ENCODE data around the gene SELENOV.
"Not testable (repeated sequence)": the region's sequence is repeated elsewhere in the genome, so short reads cannot be mapped to it uniquely, and the experiment has no call there.

SELENOV gene, protein sequence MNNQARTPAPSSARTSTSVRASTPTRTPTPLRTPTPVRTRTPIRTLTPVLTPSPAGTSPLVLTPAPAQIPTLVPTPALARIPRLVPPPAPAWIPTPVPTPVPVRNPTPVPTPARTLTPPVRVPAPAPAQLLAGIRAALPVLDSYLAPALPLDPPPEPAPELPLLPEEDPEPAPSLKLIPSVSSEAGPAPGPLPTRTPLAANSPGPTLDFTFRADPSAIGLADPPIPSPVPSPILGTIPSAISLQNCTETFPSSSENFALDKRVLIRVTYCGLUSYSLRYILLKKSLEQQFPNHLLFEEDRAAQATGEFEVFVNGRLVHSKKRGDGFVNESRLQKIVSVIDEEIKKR

DNA sequence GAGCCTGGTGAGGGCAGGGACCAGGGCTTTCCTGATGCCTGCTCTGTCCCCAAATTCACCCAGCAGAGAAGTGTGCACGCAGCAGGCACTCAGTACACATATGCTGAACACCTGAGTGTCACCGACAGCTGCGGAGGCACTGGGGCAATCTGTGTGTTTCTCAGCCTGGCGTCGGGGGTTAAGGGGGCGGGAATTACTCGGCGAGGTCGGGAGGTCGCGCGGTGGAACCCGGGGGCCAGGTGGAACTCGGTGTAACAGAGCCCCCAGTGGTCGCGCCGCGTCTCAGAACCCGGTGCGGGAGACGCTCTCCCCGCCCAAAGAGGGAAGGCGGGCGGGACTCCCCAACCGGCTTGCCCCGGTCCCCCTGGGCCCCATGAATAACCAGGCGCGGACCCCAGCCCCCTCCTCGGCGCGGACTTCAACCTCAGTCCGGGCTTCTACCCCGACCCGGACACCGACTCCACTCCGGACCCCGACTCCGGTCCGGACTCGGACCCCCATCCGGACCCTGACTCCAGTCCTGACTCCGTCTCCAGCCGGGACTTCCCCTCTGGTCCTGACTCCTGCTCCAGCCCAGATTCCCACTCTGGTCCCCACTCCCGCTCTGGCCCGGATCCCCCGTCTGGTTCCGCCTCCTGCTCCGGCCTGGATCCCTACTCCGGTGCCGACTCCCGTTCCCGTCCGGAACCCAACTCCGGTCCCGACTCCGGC lies at the start of gene SELENOV:
TSS of gene SELENOV (plus strand) at position 300 of the 711 bp plus-strand sequence. CDS start at position 374, 74 bp downstream.
- no peak for DNase-seq (ENCODE audit: low read depth)

DNA sequence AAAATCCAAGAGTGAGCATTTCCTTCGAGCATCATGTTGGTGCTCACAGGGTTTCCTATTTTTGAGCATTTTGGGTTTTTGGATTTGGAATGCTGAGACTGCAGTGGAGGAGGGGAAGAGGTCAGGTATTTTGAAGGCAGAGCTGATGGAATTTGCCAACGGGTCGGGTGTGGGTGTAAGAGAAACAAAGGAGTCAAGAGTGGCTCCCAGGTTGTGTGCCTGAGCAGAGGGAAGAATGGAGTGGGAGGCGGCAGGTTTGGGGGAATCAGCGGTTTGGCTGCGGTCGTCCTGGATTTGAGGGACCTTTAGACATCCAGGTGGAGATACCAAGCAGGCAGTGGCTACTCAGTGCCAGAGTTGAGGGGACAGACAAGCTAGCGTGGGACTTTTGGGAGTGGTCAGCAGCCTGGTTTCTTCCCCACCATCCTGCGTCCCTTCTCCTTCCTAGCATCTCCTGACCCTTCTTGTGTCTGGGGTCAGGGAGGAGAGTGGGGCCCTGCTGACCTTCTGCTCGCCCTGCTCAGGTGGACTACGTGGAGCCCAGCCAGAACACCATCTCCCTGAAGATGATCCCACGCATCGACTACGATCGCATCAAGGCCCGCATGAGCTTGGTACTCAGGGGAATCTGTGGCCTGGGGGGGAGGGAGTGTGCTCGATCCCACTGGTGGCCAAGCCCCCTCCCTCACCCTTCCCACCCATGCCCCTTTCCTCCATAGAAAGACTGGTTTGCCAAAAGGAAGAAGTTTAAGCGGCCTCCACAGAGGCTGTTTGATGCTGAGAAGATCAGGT lies 48.8 kb upstream of the SELENOV start:
- no peak for DNase-seq (ENCODE audit: low read depth)

DNA sequence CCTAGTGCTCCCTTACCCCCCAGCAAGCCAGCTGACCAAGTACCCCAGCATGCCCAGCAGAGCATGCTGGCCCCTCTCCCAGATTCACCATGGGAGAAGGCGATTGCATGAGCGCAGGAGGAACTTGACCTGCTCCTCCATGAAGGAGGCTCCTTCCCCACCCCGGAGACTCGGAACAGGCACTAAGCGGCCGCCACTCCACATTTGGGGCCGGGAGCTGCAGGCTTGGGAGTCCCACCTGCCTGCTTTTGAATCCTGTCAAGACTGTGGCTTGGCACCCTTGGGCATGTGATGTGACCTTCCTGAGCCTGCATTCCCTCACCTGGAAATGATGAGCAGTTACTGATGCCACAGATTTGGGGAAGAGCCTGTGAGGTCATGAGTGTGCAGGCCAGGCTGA lies 47.0 kb upstream of the SELENOV start:
- no peak for DNase-seq (ENCODE audit: low read depth)

DNA sequence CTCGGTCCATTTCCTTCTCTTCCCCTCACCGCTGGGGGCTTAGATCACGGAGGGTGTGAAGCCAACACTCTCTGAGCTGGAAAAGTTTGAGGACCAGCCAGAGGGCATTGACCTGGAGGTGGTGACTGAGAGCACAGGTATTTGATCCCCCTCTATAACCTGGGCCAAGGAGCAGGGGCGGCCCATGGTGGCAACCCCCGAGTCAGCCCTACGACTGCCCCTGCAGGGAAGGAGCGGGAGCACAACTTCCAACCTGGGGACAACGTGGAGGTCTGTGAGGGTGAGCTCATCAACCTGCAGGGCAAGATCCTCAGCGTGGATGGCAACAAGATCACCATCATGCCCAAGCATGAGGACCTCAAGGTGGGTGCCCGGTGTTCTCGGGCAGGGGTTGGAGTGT lies 45.9 kb upstream of the SELENOV start:
- no peak for DNase-seq (ENCODE audit: low read depth)

DNA sequence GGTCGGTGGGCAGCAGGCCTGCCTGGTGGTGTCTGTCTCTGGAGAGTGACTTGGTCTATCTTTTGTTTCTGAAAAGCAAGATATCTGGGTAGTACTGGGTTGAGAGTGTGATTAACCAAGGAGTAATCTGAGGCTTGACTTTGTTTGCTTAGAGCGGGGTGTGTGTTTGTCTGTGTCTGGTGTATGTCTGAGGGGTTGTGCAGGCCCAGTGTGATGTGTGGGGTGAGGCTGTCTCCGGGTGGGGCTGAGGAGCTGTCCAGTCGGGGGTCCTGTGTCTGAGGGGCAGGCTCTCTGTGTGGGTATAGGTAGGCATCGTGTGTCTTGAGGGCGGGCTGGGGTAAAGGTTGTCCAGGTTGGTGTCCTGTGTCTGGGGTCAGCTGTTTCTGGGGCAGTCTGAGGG lies 45.4 kb upstream of the SELENOV start:
- no peak for DNase-seq (ENCODE audit: low read depth)

DNA sequence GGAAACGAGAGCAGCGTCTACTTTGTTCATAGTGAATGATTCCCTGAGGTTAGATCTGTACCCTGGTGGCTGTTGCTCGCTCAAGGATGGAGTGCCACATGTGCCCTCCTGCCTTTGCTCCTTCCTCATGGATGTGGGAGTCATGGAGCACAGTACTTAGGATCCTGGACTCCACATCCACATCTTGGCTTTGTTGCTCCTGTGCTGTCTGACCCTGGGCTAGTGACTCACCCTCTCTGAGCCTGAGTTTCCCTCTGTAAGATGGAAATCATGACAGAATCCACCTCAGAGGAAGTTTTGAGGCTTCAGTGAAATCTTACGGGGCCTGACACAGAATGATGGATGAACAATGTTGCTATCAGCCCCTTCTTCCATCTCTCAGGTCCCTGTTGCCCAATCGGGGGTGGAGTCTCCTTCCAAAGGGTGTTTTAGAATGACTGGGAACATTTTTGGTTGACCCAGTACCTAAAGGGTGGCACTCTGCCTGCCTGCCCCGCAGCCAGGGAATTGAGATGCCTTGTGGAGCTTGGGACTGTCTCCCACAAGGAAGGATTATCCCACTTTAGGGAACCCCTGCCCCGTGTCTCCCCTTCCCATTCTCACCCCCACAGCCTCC lies 44.1 kb upstream of the SELENOV start:
- no peak for DNase-seq (ENCODE audit: low read depth)

DNA sequence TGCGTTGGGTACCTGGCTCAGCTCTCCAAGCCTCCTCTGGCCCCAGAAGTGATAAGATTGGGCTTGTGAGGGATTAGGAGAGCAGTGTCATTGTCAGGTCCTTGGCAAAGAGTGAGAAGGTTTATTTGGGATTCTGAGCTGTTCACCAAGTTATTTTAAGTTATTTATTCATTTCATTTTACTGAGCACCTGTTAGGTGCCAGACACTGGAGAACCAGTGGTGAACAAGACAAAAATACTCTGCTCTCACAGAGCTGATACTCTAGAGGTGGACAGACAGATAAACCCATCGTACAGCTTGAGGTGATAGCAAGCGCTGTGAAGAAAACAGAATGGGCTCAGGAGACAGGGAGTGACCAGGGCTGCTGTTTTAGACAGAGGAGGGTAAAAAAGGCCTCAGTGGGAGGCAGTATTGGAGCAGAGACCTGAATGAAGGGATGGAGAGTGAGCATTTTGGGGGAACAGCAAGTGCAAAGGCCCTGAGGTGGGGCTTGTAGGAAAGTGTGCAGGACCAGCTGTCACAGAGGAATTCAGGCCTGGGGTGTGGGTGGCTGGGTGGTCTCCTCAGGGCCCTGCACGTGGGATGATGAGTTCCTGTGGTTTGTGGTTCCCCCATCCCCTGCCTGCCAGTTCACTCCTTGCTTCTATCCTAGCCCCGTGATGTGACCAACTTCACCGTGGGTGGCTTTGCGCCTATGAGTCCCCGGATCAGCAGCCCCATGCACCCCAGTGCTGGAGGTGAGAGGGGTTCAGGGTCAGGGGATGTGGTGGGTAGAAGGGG lies 43.0 kb upstream of the SELENOV start:
- DNase-seq (ENCODE audit: low read depth) = no peak

DNA sequence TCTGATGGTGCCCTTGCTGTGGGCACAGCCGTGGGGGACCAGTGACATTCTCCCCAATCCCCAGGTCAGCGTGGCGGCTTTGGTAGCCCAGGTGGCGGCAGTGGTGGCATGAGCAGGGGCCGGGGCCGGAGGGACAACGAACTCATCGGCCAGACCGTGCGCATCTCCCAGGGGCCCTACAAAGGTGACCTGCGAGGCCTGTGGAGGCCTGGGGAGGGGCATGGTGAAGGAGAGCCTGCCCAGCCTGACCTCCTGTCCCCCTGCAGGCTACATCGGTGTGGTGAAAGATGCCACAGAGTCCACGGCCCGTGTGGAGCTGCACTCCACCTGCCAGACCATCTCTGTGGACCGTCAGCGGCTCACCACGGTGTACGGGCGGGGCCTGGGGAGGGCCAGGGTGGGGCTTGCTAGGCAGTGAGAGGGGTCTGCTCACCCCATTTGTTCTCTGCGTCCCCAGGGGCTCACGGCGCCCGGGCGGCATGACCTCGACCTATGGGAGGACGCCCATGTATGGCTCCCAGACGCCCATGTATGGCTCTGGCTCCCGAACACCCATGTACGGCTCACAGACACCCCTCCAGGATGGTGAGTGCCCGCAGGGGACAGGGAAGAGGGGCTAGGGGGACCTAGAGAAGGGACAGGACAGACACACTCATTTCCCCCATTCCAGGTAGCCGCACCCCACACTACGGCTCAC lies 42.0 kb upstream of the SELENOV start:
- DNase-seq (ENCODE audit: low read depth) = no peak

DNA sequence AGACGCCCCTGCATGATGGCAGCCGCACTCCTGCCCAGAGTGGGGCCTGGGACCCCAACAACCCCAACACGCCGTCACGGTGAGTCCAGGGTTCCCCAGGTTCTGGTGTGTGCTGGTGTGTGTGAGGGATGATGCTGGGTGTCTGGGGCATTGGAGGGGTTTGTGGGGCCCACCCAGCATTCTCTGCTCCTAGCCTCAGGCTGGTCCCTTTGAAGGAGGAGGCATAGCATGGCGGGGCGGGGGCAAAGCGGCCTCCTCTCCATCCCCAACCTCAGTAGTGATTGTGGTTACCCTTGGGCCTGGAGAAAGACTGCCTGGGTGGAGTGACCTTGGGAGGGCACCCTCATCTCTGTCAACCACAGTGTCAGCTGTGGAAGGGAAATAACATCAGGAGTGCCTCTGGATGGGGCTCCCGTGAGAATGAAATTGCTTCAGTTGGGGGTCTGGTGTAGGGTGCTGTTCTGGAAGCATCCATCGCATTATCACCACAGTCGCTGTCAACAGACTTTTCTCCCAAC lies 41.4 kb upstream of the SELENOV start:
- no peak for DNase-seq (ENCODE audit: low read depth)

DNA sequence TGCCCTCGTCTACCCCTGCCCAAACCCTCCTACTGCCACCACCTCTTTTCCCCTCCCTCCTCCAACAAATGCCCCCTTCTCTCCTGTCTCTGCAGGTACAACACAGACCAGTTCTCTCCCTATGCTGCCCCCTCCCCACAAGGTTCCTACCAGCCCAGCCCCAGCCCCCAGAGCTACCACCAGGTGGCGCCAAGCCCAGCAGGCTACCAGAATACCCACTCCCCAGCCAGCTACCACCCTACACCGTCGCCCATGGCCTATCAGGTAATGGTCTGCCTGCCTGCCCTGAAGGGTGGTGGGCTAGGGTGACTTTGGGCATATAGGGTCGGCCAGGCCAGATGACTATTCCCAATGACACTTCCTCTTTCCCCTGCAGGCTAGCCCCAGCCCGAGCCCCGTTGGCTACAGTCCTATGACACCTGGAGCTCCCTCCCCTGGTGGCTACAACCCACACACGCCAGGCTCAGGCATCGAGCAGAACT lies 40.8 kb upstream of the SELENOV start:
- no peak for DNase-seq (ENCODE audit: low read depth)

DNA sequence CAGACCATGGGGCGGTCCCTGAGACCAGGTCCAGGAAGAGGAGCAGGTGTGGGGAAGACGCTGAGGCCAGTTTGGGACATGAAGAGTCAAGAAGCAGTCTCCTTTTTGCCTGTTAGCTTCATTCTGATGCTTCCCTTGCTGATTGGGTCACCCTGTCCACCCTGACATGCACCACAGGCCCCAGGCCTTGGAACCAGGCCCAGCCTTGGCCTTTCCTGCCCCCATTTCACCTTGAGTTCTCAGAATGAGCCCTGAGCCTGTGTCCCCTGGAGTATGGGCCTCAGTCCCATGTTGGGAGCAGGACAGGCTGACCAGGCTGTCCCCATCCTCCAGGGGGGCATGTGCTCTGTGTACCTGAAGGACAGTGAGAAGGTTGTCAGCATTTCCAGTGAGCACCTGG lies 39.2 kb upstream of the SELENOV start:
- DNase-seq (ENCODE audit: low read depth) = no peak

DNA sequence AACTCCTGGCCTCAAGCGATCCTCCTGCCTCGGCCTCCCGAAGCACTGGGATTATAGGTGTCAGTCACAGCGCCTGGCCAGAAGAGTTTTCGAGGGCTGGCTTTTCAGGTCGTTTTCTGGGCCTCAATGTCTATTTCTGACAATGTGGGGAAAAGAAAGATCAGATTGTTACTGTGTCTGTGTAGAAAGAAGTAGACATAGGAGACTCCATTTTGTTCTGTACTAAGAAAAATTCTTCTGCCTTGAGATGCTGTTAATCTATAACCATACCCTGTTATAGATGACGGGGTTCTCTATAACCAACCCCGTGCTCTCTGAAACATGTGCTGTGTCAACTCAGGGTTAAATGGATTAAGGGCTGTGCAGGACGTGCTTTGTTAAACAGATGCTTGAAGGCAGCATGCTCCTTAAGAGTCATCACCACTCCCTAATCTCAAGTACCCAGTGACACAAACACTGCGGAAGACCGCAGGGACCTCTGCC lies 35.6 kb upstream of the SELENOV start:
- not testable (repeated sequence) for DNase-seq (ENCODE audit: low read depth)

DNA sequence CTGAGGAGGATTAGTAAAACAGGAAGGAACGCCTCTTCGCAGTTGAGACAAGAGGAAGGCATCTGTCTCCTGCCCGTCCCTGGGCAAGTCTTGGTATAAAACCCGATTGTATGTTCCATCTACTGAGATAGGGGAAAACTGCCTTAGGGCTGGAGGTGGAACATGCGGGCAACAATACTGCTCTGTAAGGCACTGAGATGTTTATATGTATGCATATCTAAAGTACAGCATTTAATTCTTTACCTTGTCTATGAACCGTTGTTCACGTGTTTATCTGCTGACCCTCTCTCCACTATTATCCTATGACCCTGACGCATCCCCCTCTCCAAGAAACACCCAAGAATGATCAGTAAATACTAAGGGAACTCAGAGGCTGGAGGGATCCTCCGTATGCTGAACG lies 35.0 kb upstream of the SELENOV start:
- DNase-seq (ENCODE audit: low read depth) = no peak

DNA sequence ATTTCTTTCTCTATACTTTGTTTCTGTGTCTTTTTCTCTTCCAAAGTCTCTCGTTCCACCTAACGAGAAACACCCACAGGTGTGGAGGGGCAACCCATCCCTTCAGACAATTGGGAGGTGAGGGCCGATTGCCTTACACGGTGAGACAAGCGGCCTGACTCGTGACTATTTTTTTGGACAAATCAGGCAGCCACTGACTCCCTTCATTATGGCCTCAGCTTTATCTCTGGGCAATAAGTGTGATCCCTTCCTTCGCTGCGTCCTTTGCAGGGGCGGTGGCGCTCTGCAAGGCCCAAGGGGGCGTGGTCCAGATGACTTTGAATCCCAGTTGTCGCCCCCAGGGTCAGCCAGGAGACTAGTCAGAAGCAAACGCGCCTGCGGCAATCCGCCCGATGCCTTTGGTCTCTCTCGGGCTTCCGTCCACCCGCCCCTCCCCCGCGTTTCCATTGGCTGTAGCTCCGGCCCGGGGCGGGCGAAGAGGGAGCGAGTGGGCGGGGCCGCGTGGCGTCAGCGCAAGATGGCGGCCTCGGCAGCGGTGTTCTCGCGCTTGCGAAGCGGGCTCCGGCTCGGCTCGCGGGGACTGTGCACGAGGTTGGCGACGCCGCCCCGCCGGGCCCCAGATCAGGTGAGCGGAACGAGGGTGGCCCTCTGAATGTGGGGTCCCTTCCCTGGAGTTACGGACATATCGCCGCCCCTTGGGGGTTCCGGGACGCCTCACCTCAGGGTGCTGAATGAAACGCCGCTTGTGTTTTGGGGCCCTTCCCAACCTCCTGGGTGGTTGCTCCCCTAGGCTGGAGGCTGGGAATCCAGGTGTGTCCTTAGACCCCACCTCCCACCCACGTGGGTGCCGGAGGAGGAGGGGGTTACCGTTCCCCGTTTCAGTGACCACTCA lies 34.4 kb upstream of the SELENOV start, which contains the start of gene TIMM50:
TSS of gene TIMM50 (plus strand) at position 502 of the 892 bp plus-strand sequence. CDS start at position 518, 16 bp downstream.
- peak; percentile 65 for DNase-seq (ENCODE audit: low read depth)

DNA sequence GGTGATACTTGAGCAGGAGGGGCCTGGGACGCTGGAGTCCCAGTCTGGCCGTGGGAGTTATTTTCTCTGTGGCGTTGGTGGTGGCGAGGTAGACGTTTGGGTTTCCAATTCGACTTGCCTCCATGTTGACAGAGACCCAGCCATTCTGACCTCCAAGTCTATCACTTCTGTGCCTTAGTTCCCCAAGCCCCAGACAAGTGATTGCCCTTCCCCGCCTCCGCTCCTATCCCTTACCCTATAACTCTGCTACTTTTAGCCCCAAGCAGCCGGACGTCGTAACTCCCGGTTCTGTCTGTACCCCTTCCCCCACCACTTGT lies 33.8 kb upstream of the SELENOV start:
- DNase-seq (ENCODE audit: low read depth) = no peak

DNA sequence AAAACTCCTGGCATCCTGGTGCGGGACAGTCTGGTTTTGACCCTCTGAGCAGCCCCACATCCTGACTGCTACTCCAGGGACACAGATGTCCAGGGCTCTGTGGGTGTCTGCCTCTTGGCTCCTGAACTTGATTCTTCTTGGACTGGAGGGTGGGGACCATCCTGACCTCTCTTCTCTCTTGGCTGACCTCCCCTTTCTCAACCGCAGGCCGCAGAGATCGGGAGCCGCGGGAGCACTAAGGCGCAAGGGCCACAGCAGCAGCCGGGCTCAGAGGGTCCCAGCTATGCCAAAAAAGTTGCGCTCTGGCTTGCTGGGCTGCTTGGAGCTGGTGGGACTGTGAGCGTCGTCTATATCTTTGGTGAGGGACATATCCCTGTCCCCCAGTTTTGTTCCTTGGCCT lies 33.3 kb upstream of the SELENOV start:
- no peak for DNase-seq (ENCODE audit: low read depth)

DNA sequence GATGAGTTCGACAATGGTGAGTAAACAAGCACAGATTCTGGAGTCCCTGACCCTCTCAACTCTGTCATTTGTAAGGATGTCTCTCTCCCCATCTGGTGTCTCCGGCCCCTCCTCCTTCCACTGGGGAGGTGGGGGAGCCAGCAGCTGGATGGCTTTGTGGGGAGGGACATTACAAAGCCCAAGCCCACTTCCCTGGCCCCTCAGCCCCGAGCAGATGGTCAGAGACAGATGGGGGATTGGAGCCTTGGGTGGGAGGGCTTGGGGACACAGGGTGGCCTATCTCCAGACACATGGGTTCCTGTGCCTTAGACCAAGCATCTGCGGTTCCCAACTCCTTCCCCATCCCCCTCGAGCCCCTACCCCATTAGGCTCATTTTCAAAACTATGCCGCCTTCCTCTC lies 31.8 kb upstream of the SELENOV start:
- DNase-seq (ENCODE audit: low read depth) = no peak

DNA sequence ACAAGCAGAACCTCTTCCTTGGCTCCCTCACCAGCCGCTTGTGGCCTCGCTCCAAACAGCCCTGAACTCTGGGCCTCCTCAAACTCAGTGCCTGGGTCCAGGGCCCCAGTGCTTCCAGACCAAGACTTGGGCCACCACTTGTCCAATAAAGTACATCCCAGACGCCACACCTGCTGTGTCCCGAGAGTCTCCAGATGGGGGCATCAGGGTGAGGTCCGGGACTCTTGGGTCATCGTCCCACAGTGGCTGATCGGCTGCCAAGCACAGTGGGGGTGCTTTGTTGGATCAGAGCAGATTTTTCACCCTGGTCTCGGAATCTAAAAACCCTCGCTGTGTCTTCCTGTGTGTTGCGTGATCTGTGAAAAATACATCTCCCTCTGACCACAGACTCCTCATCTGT lies 25.2 kb upstream of the SELENOV start:
- no peak for DNase-seq (ENCODE audit: low read depth)

DNA sequence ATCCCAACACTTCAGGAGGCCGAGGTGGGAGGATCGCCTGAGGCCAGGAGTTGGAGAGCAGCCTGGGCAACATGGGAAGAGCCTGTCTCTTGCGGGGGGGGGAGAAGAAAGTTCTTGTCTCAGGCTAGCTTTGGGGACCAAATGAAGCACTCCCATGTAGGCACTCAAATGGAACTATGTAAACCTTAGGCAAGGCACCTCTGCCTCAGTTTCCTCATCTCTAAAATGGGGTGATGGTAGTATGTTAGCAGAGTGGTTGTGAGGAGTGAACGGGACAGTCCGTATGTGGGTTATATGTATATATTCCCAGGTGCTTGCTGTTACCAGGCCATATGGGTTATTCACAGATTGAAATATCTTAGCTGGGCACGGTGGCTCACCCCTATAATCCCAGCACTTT lies 22.7 kb upstream of the SELENOV start:
- DNase-seq (ENCODE audit: low read depth) = no peak

Data from GM04503 (cell line).